Activated naive CD4-positive, alpha-beta T cell treated with anti-CD3 and anti-CD28 coated beads, Interleukin-2, amount 50 U/mL, for 24 hours (primary cell): ENCODE measurements around the gene UNCX.

Experiments used
- H3K27ac Mint-ChIP-seq: one replicate; pipeline ENCODE4 v1.8.0; 2021; ENCODE audit warnings: mild to moderate bottlenecking, mixed read lengths
- H3K27me3 Mint-ChIP-seq: one replicate; pipeline ENCODE4 v1.8.0; 2021; ENCODE audit warnings: mixed read lengths
- H3K36me3 Mint-ChIP-seq: one replicate; pipeline ENCODE4 v1.8.0; 2021; ENCODE audit warnings: mixed read lengths
- H3K4me1 Mint-ChIP-seq: one replicate; pipeline ENCODE4 v1.8.0; 2021; ENCODE audit warnings: mixed read lengths
- H3K4me3 Mint-ChIP-seq: one replicate; pipeline ENCODE4 v1.8.0; 2021; ENCODE audit warnings: mild to moderate bottlenecking, mixed read lengths
- H3K9me3 Mint-ChIP-seq: one replicate; pipeline ENCODE4 v1.8.0; 2021; ENCODE audit warnings: mixed read lengths

UNCX gene

DNA sequence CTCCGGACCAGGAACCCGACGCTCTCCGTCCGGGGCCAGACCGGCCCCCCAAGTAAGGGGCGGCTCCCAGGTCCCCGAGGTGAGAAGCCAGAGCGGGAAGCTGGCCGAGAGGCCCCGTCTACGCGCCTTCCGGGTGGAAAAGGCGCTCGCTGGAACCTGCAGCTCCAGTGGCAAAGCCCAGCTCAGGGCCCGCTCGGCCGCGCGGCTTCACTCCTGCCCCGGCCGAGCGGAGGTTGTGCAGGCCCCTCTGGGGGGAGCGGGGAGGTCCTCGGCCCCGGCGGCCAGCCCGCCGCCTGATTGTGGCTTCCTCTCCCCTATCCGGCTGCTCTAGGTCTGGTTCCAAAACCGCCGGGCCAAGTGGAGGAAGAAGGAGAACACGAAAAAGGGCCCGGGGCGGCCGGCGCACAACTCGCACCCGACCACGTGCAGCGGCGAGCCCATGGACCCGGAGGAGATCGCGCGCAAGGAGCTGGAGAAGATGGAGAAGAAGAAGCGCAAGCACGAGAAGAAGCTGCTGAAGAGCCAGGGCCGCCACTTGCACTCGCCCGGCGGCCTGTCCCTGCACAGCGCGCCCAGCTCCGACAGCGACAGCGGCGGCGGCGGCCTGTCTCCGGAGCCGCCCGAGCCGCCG is 2.9 kb downstream of the UNCX start:
- peaks cover 49% of the 10 kb centered on the region for H3K27me3 Mint-ChIP-seq
- peak overlapping the region; percentile 65 for H3K27ac Mint-ChIP-seq
- H3K4me1 Mint-ChIP-seq = peaks cover 34% of the 10 kb centered on the region
- H3K9me3 Mint-ChIP-seq = no peaks in the 10 kb centered on the region
- no peaks in the 10 kb centered on the region for H3K36me3 Mint-ChIP-seq
- peak overlapping the region; percentile 67 for H3K4me3 Mint-ChIP-seq

GRCh38 chr7:1236132-1236661 is 3.5 kb downstream of the UNCX start:
- H3K27me3 Mint-ChIP-seq = peaks cover 47% of the 10 kb centered on the region
- H3K4me1 Mint-ChIP-seq = peaks cover 36% of the 10 kb centered on the region
- no peaks in the 10 kb centered on the region for H3K9me3 Mint-ChIP-seq
- no peaks in the 10 kb centered on the region for H3K36me3 Mint-ChIP-seq
- no peak overlapping the region for H3K27ac Mint-ChIP-seq
- no peak overlapping the region for H3K4me3 Mint-ChIP-seq

DNA sequence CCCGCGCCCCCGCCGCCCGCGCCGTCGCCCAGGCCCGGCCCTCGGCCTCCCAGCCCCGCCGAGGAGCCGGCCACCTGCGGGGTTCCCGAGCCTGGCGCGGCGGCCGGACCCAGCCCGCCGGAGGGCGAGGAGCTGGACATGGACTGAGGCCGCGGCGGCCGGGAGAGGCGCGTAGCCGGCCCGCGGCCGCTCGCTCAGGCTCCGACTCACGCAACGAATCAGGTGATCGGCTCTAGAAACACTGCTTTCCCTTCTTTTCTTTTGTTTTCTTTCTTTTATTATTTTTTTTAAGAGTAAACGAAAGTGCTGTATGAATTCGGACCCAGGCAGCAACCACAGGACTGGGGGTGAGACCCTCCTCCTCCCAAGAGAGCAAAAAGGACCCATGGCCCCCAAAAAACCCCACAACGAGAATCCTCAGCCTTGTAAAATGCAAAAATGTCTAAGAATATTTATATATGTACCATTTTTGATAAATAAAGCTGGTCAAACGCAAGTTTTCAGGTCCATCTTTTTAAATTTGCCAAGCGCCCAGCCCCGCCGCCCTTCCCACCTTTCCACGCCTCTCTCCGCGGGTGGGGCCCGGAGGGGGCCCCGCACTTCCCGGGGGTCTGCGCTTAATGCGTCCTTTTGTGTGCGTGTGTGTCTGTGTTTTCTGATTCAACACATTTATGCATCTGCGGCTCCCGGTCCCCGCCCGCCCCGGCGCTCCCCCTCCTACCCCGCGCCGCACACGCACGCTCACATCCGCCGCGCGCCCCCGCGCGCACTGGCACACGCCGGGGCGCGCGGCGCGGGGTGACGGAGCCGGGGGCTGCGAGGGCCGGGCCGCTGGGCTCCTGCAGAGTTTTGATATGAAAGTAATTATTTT is 4.4 kb downstream of the UNCX start:
- Mint-ChIP-seq H3K27ac (peak overlapping the region; percentile 81), H3K4me1 (peaks cover 29% of the 10 kb centered on the region), H3K4me3 (no peak overlapping the region), H3K9me3 (no peaks in the 10 kb centered on the region), H3K27me3 (peaks cover 44% of the 10 kb centered on the region), H3K36me3 (no peaks in the 10 kb centered on the region)

- H3K4me1 Mint-ChIP-seq = peaks cover 26% of the 10 kb centered on the region
- no peaks in the 10 kb centered on the region for H3K36me3 Mint-ChIP-seq
- peaks cover 41% of the 10 kb centered on the region for H3K27me3 Mint-ChIP-seq
- no peaks in the 10 kb centered on the region for H3K9me3 Mint-ChIP-seq
- H3K4me3 Mint-ChIP-seq = no peak overlapping the region
- H3K27ac Mint-ChIP-seq = peak overlapping the region; percentile 14
Measured at GRCh38 chr7:1237704-1238255, 5.1 kb downstream of the UNCX start.

- no peak overlapping the region for H3K4me3 Mint-ChIP-seq
- H3K4me1 Mint-ChIP-seq = peaks cover 26% of the 10 kb centered on the region
- peaks cover 46% of the 10 kb centered on the region for H3K27me3 Mint-ChIP-seq
- no peaks in the 10 kb centered on the region for H3K9me3 Mint-ChIP-seq
- H3K36me3 Mint-ChIP-seq = no peaks in the 10 kb centered on the region
- no peak overlapping the region for H3K27ac Mint-ChIP-seq
Measured at GRCh38 chr7:1238450-1238882, 5.8 kb downstream of the UNCX start.

GRCh38 chr7:1238931-1239802 is 6.5 kb downstream of the UNCX start:
- Mint-ChIP-seq H3K4me1 (peaks cover 25% of the 10 kb centered on the region), H3K4me3 (no peak overlapping the region), H3K27me3 (peaks cover 48% of the 10 kb centered on the region), H3K27ac (no peak overlapping the region), H3K9me3 (no peaks in the 10 kb centered on the region), H3K36me3 (no peaks in the 10 kb centered on the region)

DNA sequence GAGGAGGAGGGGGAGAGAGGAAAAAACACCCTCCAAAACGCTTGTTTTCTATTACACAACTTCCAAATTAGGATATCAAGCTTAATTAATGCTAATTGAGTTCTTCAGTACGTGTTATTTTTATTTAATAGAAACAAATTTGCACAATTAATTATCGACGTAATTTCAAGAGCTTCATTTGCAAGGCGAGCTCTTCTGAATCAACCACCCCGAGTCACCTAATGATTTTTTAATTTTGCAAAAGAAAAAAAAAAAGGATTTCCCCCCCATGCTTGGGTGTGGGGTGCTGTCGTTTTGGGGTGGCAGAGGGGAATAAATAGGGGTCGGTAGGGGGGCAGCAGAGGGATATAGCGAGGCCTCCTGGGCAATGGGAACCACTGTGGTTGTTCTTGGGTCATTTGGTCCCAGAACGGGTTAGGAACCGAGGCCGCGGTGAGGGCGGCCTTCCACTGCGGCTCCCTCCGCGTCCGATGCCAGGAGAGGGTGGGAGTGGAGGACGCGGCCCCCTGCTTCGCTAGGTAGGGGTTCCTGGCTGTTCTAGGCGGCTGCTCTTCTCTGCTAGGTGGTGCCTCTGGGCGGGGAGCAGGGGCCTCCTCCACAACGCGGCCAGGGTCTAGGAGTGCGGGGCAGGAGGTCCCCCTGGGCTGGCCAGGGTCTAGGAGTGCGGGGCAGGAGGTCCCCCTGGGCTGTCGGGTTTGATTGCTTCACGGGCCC is 7.3 kb downstream of the UNCX start:
- Mint-ChIP-seq H3K27me3 (peaks cover 46% of the 10 kb centered on the region), H3K9me3 (no peaks in the 10 kb centered on the region), H3K4me1 (peaks cover 17% of the 10 kb centered on the region), H3K27ac (no peak overlapping the region), H3K36me3 (no peaks in the 10 kb centered on the region), H3K4me3 (no peak overlapping the region)

DNA sequence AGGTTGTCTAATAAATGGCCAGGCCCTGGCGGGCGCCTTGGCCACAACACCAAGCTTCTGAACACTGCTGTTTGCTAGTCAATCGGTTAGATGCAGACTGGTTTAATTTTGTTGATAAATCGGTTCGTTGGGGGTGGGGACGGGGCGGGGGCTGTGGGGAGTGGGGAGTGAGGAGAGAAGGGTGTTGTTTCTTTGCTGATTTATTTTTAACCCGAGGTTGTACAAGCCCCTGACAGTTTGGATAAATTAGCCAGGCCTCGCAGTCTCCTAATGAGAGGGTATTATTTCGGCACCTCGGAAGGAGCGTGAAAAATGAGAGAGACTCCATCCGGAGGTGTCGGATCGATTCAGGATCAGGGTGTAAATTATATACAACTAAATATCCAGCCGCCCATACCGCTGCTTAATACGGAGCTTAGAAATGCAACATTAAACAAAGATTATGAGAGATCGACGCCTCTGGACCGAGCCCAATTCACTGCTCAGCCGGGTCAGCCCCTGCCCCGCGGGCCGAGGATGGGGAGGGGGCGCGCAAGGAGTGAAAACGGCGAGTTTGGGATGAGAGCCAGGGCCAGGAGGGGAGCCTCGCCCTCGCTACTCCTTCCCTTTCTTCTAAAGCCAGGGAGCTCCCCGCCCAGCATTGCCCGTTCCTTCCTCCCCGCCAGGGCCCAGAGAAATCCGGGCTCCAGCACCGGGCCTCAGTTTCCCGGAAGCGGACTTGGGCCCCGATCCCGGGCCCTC is 8.0 kb downstream of the UNCX start:
- Mint-ChIP-seq H3K27ac (peak overlapping the region; percentile 55), H3K27me3 (peaks cover 51% of the 10 kb centered on the region), H3K9me3 (no peaks in the 10 kb centered on the region), H3K4me1 (peaks cover 17% of the 10 kb centered on the region), H3K4me3 (no peak overlapping the region), H3K36me3 (no peaks in the 10 kb centered on the region)

DNA sequence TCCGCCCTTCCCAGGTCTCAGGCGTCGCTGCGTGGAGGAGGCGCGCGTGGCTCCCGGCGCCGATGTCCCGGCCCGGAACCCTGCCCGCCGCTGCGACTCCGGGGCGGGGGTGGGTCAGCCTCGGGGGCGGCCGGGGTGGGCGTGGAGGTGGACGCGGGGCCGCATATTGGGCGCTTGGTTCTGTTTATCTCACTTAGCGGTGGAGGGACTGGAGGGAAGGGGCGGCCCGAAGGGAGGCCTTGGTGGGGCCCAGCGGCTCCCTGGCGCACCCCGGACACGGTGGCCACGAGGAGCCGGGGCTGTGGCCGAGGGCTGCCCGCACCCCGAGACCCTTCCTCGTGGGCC is 8.6 kb downstream of the UNCX start:
- H3K27ac Mint-ChIP-seq = no peak overlapping the region
- peaks cover 55% of the 10 kb centered on the region for H3K27me3 Mint-ChIP-seq
- peaks cover 21% of the 10 kb centered on the region for H3K4me1 Mint-ChIP-seq
- H3K4me3 Mint-ChIP-seq = no peak overlapping the region
- no peaks in the 10 kb centered on the region for H3K36me3 Mint-ChIP-seq
- H3K9me3 Mint-ChIP-seq = no peaks in the 10 kb centered on the region

DNA sequence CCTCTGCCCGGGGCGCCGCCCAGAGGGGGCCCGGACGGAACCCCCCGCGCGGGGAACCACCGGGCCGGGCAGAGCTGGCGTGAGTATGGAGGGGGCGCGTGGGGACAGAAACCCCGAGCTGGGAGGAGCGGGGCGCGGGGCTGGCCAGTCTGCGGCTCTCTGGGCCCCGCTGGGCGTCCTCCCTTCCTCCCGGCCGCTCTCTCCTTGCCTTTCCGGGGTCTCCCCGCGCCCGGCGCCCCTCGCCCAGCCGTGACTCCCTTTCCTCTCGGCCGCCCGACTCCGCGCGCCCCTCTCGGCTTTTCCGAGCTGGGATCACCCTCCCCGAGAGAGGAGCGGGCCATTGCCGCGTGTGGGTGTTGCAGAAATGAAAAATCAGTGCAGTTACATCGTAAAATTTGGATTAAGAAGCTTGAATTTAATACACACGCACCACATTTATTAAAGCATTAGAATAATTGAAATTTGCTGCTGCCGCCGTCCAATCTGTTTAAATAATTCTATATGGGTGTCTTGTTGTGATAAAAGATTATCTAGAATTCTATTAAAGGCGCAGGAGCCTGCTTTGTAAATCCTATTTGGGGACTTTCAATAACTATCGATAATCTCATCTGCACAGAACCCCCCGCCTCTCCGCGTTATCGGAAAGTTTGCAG is 9.1 kb downstream of the UNCX start:
- no peak overlapping the region for H3K4me3 Mint-ChIP-seq
- H3K4me1 Mint-ChIP-seq = peaks cover 25% of the 10 kb centered on the region
- H3K36me3 Mint-ChIP-seq = no peaks in the 10 kb centered on the region
- H3K9me3 Mint-ChIP-seq = no peaks in the 10 kb centered on the region
- peaks cover 59% of the 10 kb centered on the region for H3K27me3 Mint-ChIP-seq
- no peak overlapping the region for H3K27ac Mint-ChIP-seq

- no peak overlapping the region for H3K4me3 Mint-ChIP-seq
- peaks cover 25% of the 10 kb centered on the region for H3K4me1 Mint-ChIP-seq
- H3K27me3 Mint-ChIP-seq = peaks cover 57% of the 10 kb centered on the region
- H3K36me3 Mint-ChIP-seq = no peaks in the 10 kb centered on the region
- no peaks in the 10 kb centered on the region for H3K9me3 Mint-ChIP-seq
- H3K27ac Mint-ChIP-seq = no peak overlapping the region
Measured at GRCh38 chr7:1242256-1242605, 9.6 kb downstream of the UNCX start.

GRCh38 chr7:1242606-1243289 is 10.1 kb downstream of the UNCX start:
- Mint-ChIP-seq H3K4me1 (peaks cover 22% of the 10 kb centered on the region), H3K36me3 (no peaks in the 10 kb centered on the region), H3K4me3 (no peak overlapping the region), H3K27ac (no peak overlapping the region), H3K27me3 (peaks cover 54% of the 10 kb centered on the region), H3K9me3 (no peaks in the 10 kb centered on the region)

DNA sequence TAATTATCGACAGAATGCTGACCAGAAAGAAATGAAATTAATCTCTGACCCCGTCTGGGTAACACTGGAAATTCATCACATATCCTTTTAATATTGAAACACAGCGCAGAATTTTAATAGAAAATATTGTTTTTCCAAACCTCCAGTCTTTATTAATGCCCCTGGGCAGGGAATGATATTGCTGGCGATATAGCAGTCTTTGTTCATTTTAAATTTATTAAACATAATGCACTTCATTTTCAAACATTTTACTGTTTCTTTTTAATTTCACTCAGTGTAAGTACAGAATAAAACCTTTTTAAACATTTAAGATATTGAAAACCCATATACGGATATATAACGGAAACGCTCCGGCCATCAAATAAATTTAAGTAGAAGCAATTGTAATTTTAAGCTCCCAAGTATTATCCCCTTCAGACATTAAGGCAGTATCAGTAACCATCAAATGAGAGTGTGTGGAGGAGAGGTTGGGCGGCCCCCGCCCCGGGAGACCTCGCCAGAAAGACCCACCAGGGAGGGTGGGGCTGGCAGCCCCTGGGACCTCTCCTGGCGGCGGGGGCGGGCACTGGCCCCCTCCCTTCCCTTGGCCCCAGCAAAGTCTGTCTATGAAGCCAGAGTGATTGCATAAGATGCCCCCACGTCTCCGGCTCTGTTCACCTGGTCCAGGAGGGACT is 10.8 kb downstream of the UNCX start:
- Mint-ChIP-seq H3K36me3 (no peaks in the 10 kb centered on the region), H3K4me3 (no peak overlapping the region), H3K27me3 (peaks cover 55% of the 10 kb centered on the region), H3K4me1 (peaks cover 26% of the 10 kb centered on the region), H3K9me3 (no peaks in the 10 kb centered on the region), H3K27ac (peak overlapping the region; percentile 17)
